DMS53 (cell line): ENCODE data around the gene TOMM20.
"Not testable (repeated sequence)": the region's sequence is repeated elsewhere in the genome, so short reads cannot be mapped to it uniquely, and the experiment has no call there.

Experiments
- DNase-seq: peaks from one replicate; lab custom pipeline; 2025; lab: John Stamatoyannopoulos, UW

Gene TOMM20

DNA sequence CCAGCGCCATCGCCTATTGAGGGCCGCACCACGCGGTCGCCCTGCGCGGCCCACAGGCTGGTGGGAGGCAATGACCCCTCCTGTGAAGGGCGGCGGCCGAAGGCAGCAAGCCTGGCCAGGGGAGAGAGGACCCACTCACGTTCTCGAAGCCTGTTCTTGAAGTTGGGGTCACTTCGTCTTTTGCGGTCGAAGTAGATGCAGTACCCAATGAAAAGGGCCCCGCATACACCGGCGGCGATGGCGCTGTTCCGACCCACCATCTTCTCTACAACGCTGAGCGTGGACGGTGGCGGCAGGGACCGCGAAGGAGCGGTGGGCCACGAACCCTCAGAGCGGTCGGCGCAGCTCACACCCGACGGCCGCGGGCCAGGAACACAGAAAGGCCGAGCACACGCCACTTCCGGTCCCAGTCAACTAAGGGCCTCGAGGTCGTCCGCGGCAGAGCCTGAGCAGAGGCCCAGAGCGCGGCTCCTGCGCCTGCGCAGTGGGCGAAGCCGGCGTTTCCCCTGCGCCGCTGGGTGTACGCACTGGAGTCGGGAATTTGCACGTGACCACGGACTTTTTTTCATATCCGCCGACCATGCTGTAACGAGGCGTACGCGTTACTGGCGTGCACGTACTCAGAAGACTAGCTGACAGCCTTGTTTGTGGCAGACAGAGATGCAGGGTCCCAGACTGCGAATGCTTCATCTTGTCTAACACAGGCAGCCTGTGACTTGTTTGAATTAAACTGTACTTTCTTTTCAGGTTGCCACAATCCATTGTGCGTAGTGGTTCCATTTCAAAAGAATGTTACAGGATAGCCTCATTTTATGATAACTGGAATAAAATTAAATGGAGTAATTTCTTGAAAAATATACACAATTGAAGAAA lies at the start of gene TOMM20:
Gene TOMM20, minus strand, starts transcription at position 382 of the 873 bp plus-strand sequence. Its CDS starts 122 bp downstream, at position 260.
- DNase-seq, result peak; percentile 99

DNA sequence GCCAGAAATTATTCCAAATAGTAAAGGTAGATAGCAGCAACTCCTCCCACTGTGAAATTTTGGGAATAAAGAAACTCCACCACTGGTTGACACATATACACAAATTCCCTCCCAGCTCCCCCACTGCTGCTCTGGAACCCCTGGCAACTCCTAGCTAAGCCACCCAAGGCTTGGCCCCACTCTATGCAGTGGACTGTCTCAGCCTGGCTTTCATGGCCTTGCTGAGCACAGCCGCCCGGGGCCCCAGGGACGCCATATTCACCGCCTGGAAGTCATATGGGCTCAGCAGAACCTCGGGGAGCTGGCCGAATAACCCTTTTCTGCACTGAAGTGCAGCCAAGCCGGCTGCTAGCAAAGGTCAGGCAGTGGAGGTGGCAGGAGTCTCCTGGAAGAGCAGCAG lies 47.8 kb upstream of the TOMM20 start:
- no peak for DNase-seq

DNA sequence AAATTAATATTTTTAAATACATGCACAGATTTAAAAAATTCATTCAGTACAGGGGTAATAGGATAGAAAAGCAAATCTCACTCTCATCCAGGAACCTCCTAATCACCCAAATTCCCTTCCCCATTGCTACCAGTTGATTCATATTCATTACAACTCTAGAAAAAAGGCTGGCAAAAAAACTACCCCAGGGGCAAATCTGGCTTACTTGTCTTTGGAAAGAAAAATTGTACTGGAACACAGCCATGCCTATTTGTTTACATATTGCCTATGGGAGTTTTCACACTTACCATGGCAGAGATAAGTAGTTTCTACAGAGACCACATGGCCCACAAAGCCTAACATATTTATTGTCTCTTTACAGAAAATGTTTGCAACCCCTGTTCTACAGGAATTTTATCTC lies 41.3 kb upstream of the TOMM20 start:
- no peak for DNase-seq

DNA sequence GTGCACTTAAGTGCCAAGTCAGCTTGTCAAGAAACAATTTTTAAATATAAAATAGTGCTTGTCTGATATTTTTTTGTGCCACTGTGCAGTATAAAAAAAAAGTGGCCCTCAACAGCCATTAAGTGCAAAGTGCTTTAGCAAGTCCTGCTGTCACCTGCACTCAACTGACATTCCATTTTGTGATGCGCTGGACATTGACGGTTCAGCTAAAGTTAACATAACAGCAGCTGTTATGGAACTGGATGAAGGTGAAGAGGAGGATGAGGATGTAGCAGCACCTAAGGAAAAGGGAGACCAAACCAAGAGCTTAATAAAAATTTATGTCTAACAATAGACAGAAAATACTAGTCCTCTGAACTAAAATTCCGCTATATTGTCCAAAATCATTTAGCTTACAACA lies 39.7 kb upstream of the TOMM20 start:
- DNase-seq, result no peak

DNA sequence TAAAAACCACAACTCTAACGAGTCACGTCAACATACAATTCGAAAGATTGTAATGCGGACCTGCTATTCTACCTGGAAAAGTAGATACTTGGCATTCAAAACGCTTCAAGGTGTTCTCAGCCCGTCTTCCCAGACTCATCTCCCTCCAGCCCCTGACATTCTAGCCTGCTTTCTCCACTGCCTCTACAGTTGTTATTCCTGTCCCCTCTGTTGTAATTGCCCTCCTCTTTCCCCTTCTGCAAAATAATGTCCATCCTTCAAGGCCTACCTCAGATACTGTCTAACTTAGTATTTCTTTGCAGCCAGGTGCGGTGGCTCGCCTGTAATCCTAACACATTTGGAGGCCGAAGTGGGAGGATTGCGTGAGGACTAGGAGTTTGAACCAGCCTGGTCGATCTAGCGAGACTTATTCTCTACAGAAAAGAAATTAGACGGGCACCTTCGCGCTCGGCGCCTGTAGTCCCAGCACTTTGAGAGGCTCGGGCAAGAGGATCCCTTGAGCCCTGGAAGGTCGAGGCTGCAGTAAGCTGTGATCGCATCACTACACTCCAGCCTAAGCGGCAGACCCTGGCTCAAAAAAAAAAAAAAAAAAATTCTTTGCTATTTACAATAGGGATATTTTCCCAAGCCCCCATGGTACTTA lies 33.2 kb upstream of the TOMM20 start:
- peak; percentile 57 for DNase-seq

DNA sequence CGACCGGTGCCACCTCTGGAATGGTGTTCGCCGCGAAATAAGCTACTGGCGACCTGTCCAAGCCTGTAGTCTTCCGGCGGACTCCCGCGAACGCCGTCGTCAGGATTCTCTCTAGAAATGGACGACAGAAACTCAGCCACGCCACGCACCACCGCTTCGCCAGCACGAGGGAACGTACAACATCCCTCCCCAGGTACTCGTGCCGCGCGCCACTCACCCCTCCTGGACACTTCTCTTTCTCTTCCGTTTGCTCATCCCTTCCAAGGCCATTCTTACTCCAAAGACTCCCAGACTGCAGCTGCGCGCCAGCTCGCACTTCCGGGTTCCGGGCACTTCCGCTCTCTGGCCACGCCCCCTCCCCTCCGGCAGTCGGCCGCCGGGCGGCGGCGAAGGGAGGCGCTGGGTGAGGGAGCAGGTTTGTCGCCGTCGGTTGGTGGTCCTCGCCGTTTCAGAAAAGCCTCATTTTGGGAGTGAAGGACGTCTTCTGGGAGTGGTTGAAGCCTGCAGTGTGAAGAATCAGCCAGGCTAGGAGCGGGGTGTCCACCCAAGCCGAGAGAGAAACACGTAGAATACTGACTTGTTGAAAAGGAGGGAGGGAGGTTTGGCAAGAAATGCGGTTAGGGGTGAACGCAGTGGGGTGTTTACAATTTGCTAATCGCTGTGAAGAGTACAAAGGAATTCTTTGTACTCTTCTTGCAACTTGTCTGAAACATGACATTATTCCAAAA lies 32.5 kb upstream of the TOMM20 start, which contains the start of gene RBM34:
Gene RBM34, minus strand, starts transcription at position 294 of the 728 bp plus-strand sequence. Its CDS starts 24 bp downstream, at position 270.
- DNase-seq, result peak; percentile 96

DNA sequence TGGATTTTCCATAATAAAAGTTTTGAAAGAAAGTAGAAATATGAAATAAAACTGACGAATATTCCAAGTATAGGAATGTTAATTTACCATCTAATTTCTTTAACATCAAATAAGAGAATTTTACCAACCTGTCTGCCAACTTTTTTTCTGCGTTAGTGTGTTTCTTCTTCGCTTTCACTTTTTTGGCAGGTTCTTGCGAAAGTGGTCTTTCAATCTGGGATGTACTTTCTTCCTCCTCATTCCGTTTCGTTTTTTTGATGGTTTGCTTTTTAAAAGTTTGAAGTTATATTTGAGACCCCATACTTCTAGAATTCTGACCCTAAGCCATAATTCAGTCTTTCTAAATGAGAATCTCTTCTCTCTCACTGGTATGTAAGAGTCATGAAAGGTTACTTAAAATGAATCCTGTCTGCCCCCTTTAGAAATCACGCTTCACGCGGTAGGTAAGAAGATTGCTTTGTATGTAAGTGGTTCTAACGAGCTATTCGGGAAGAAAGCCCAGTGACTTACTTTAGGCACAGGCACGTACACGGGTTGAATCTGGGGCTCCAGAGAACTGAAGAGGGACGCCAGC lies 31.8 kb upstream of the TOMM20 start:
- DNase-seq, result no peak

DNA sequence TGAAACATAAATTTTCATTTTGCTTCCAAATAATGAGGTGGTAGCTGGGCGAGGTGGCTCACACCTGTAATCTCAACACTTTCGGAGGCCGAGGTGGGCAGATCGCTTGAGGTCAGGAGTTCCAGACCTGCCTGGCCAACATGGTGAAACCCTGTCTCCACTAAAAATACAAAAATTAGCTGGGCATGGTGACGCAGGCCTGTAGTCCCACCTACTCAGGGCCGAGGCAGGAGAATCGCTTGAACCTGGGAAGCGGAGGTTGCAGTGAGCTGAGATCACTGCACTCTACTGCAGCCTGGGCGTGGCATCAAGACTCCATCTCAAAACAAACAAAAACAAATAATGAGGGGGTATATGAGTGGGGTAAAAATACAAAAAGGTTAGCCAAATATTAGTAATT lies 31.3 kb upstream of the TOMM20 start:
- DNase-seq, result not testable (repeated sequence)

DNA sequence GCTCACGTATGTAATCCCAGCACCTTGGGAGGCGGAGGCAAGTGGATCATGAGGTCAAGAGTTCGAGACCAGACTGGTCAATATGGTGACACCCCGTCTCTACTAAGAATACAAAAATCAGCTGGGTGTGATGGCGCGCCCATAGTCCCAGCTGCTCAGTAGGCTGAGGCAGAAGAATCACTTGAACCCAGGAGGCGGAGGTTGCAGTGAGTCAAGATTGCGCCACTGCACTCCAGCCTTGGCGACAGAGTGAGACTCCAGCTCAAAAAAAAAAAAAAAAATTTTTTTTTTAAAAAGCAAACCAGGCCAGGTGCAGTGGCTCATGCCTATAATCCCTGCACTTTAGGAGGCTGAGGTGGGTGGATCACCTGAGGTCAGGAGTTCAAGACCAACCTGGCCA lies 30.6 kb upstream of the TOMM20 start:
- not testable (repeated sequence) for DNase-seq

DNA sequence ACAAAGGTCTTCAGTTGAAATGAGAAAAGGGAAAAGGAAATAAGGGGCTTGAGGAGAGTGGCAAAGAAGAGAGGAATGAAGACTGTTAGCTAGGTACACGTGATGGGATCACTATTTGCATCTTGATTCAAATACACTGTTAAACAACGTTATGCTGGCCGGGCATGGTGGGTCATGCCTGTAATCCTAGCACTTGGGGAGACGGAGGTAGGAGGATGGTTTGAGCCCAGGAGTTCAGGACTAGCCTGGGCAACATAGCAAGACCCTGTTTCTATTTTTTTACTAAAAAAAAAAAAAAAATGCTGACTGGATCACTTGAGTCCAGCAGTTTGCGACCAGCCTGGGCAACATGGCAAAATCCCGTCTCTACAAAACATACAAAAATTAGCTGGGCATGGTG lies 30.0 kb upstream of the TOMM20 start:
- DNase-seq, result no peak

DNA sequence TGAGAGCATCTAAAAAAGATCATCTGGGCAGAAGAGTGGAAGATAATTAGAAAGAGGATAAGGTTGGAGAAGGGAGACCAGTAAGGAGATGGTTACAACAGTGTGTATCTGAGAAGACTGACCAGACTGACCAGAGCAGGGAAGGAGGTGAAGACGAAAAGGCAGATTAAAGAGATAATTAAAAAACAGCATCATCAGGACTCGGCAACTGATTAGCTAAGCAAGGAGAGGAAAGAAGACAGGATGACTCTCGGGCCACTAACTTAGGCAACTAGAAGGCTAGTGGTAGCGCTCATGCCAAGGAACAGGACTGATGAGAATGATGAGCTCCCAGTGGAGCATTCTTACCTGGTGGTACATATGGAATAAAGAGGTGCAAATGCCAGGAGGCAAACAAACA lies 28.5 kb upstream of the TOMM20 start:
- no peak for DNase-seq

DNA sequence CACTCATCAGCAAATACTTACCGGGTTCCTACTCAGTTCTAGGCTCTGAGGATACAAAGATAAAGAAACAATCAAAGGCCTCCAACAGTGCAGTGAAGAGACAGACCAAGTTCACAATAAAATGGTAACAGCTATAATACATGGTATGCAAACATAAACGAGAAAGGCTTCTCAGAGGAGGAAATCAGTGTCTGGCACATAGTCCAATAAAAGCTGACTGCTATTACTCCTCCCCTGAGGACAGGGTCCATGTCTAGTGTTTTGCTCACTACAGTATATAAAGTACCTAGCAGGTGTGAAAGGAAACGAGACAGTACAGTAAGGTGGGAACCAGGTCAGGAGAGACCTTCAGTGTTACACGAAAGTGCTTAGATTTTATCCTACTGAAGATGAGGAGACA lies 28.1 kb upstream of the TOMM20 start:
- no peak for DNase-seq

DNA sequence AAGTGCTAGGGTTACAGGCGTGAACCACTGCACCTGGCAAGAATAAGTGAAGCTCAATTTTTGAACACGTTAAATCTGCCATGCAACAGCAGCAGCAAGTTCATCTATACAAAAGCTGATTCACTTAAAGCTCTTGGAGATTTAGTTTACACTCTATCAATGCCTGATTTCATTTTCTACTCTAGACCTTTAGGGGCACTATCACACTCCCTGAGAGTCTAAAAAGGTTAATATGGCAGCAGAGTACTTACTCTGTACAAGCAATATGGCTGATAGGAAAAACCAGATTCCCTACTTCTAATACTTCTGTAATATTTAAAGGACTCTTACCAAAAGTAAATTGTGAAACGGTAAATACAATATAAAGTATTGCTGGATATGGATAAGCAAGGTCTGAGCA lies 27.6 kb upstream of the TOMM20 start:
- no peak for DNase-seq

DNA sequence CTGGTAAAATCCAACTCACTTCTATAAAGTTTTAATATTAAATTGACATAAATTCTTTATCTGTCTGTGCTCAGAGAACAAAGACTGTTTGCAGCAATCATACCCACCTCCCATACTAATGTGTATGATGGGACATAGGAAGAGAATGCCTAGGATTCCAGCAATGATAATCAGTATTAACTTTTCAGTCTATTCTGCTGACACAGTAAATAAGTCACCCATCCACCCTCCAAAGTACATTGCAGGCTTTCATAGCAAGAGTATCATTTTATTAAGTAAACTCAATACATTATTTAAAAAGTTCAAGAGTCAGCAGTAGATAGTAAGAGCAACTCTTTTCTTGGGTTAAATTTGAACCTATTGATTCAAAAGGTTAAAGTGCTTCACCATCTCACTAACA lies 23.6 kb upstream of the TOMM20 start:
- no peak for DNase-seq

DNA sequence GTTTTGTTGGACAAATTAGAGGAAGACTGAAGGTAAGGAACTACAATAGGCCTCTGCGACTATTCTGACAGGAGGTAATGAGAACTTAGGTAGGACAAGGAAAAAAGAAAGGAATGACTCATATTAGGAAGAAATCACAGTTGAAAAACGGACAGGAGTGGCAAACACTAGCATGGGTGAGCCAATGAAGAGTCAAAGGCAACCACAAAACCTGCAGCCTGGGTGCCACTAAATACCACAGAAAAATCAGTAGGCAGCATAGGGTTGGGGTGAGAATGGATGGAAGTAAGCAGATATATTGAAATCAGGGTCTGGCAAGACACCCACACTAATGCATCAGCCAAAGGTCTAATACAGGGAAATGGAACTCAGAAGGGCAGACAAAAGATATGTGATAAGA lies 22.4 kb upstream of the TOMM20 start:
- no peak for DNase-seq

DNA sequence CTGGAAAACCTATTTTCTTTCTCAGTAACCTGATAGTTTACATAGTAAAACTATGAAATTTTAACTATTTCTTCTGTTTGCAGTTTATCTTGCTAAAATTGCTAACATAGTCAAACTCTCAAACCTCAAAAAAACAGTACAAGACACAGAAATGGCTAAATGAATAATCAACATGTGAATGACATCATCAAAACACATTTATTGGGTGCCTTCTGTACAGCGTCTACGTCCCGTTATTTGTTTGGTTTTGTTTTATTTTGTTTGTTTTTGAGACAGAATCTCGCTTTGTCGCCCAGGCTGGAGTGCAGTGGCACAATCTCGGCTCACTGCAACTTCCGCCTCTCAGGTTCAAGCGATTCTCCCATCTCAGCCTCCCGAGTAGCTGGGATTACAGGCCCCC lies 21.2 kb upstream of the TOMM20 start:
- no peak for DNase-seq

DNA sequence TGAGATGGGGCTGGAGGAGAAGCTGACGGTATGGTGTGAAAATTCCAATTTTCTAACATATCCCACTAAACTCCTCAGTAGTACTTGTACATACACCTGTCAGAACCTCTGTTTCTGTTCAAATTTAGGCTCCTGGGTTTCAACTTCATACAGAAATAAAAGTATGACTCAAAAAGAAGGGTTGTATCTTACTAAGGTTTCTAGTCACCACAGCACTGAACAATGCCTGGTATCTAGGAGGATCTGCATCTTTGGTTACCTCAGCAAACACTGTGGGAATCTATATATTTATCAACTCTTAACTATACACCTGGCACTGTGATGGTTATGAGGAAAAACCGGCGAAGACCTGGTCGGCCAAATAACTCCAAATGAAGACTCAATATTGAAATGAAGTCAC lies 18.6 kb upstream of the TOMM20 start:
- no peak for DNase-seq

DNA sequence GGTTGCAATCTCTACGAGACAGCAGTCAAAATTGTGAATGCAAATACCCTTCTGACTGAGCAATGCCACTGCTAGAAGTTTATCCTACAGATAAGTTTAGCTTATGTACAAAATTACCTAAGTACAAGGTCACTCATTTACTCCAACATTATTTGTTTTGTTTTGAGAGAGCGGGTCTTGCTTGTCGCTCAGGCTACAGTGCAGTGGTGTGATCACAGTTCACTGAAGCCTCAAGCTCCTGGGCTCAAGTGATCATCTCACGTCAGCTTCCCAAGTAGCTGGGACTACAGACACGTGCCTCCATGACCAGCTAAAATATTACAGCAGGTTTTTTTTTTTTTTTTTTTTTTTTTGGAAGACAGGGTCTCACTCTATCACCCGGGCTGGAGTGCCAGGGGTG lies 17.0 kb upstream of the TOMM20 start:
- no peak for DNase-seq

DNA sequence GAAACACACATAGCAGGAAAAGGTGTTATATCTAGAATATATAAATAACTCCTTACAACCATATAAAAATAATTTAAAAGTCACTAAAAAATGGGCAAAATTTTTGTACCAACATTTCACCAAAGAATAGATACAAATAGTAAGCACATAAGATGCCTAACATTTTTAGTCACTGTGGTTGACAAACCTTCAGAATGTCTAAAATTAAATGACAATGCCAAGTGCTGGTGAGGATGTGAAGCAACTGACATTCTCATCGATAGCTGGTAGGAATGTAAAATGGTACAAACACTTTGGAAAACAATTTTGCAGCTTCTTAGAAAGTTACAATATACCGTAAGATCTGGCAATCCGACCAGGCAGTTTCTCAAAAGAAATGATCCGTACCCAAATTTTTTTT lies 14.4 kb upstream of the TOMM20 start:
- no peak for DNase-seq

DNA sequence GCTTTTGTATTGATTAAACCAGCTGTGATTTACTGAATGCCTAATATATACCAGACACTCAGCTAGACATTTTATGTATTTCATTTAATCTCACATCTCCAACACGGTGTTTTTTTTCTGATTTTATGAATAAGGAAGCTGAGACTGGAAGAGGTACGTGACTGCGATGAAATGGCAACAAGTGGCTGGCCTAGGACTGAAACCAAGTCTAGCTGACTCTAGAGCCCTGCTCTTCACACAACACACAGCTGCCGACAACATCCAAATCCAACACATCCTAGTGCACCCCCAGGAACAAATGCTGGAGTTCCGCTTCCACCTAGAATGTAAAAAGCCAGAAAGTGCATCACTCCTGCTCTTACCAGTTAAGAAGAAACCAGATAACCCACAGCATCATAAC lies 10.7 kb upstream of the TOMM20 start:
- DNase-seq, result no peak

DNA sequence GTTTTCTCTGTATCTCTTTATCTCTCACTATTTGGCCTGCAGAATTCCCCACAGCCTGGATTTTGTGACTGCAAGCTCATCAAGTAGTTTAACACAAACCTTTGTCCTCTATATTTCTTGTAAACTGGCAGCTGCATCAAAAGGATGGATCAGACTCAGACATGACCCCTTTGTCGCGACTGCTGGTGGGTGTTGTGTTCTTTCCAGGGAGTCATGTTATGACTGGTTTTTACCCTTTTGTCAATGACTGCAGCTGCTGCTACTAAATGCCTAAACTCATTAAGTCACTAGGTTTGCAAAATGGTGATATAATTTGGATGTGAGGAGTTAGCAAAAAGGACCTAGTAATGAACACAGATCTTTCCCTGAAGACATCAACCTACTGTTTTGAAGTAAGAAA lies 10.2 kb upstream of the TOMM20 start:
- DNase-seq, result no peak

DNA sequence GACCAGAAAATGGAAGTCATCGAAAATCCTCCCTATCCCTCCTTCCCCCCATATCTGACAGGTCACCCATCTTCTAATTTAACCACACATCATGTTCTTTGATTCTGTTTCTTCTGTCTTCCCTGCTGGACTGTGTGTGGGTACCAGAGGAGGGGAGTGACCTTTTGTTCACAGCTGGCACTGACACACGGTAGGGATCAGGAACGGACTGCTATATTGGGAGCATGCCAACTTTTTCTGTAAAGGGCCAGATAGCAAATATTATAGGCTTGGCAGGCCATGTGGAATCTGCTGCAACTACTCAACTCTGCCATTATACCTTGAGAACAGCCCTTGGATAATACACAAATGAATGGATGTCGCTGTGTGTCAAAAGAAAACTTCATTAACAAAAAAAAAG lies 7.5 kb upstream of the TOMM20 start:
- DNase-seq, result no peak
